ENCODE measurements around the gene LARGE1. TPM values are rescaled to one million over a fixed set of nuclear protein-coding genes. Genes with fewer than 3 reads are reported as not detected.

Gene LARGE1
- total RNA-seq, 1 donor: 13.4 TPM

- DNase-seq (ENCODE audit: low read depth): no peak
- H3K4me3 ChIP-seq (ENCODE audit: low read depth, low read length): no peak overlapping the region
- TF ChIP-seq CTCF (IDR thresholded peaks at IDR 0.05; ENCODE audit: insufficient read depth, low read depth, low read length): no peak
Measured at GRCh38 chr22:33557836-33558235, 362.4 kb downstream of the LARGE1 start.

- no peak overlapping the region for H3K4me3 ChIP-seq (ENCODE audit: low read depth, low read length)
- DNase-seq (ENCODE audit: low read depth): no peak
- TF ChIP-seq CTCF (IDR thresholded peaks at IDR 0.05; ENCODE audit: insufficient read depth, low read depth, low read length): no peak
Measured at GRCh38 chr22:33555814-33556522, 364.3 kb downstream of the LARGE1 start.

- H3K4me3 ChIP-seq (ENCODE audit: low read depth, low read length): no peak overlapping the region
- DNase-seq (ENCODE audit: low read depth): no peak
- no peak for TF ChIP-seq CTCF (IDR thresholded peaks at IDR 0.05; ENCODE audit: insufficient read depth, low read depth, low read length)
Measured at GRCh38 chr22:33553493-33553892, 366.8 kb downstream of the LARGE1 start.

GRCh38 chr22:33544707-33545106, 375.6 kb downstream of the LARGE1 start:
- TF ChIP-seq CTCF (IDR thresholded peaks at IDR 0.05; ENCODE audit: insufficient read depth, low read depth, low read length): no peak
- no peak overlapping the region for H3K4me3 ChIP-seq (ENCODE audit: low read depth, low read length)
- peak; percentile 28 for DNase-seq (ENCODE audit: low read depth)

GRCh38 chr22:33542722-33543121, 377.6 kb downstream of the LARGE1 start:
- no peak for DNase-seq (ENCODE audit: low read depth)
- no peak for TF ChIP-seq CTCF (IDR thresholded peaks at IDR 0.05; ENCODE audit: insufficient read depth, low read depth, low read length)

GRCh38 chr22:33542153-33542552, 378.1 kb downstream of the LARGE1 start:
- H3K4me3 ChIP-seq (ENCODE audit: low read depth, low read length): no peak overlapping the region
- DNase-seq (ENCODE audit: low read depth): peak; percentile 58
- TF ChIP-seq CTCF (IDR thresholded peaks at IDR 0.05; ENCODE audit: insufficient read depth, low read depth, low read length): no peak

More at GRCh38 chr22:33542722-33543121, 377.6 kb downstream of the LARGE1 start:
- H3K4me3 ChIP-seq (ENCODE audit: low read depth, low read length): no peak overlapping the region
